Stimulated activated CD4-positive, alpha-beta T cell treated with anti-CD3 and anti-CD28 coated beads, Interleukin-4, amount 100 ng/mL, for 4 hours (primary cell): ENCODE data around the gene DGKQ.

Experiments
- DNase-seq, 2 experiments: peaks; one replicate each; pipeline ENCODE4 v3.0.0-alpha.2; 2020

The DGKQ gene, protein sequence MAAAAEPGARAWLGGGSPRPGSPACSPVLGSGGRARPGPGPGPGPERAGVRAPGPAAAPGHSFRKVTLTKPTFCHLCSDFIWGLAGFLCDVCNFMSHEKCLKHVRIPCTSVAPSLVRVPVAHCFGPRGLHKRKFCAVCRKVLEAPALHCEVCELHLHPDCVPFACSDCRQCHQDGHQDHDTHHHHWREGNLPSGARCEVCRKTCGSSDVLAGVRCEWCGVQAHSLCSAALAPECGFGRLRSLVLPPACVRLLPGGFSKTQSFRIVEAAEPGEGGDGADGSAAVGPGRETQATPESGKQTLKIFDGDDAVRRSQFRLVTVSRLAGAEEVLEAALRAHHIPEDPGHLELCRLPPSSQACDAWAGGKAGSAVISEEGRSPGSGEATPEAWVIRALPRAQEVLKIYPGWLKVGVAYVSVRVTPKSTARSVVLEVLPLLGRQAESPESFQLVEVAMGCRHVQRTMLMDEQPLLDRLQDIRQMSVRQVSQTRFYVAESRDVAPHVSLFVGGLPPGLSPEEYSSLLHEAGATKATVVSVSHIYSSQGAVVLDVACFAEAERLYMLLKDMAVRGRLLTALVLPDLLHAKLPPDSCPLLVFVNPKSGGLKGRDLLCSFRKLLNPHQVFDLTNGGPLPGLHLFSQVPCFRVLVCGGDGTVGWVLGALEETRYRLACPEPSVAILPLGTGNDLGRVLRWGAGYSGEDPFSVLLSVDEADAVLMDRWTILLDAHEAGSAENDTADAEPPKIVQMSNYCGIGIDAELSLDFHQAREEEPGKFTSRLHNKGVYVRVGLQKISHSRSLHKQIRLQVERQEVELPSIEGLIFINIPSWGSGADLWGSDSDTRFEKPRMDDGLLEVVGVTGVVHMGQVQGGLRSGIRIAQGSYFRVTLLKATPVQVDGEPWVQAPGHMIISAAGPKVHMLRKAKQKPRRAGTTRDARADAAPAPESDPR

GRCh38 chr4:973431-974397, at the start of gene DGKQ:
TSS of gene DGKQ (minus strand) at chr4:973569. CDS start at chr4:973482, 87 bp downstream.
- peak; percentile 85 to 90 for DNase-seq

GRCh38 chr4:1022739-1023066, 49.3 kb upstream of the DGKQ start:
- DNase-seq = no peak

DNA sequence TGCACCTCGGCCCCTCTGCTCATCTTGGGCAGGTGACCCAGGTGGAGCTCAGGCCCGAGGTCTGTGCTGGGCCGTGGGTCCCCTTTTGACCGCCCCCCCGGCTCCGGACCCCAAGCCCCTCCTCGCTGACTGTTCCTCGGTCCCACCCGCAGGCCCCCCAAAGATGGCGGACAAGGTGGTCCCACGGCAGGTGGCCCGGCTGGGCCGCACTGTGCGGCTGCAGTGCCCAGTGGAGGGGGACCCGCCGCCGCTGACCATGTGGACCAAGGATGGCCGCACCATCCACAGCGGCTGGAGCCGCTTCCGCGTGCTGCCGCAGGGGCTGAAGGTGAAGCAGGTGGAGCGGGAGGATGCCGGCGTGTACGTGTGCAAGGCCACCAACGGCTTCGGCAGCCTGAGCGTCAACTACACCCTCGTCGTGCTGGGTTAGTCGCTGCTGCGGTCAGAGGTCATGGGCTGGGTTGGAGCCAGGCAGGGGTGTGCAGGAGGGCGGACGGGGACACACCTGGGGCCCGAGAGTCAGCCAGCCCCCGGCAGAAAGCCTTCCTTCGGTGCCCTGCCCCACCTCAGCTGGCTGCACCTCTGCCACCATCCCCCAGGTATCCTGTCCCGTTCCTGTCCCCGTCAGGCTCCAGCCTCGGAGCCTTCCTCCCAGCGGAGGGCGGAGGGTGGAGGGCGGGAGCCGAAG, 48.8 kb upstream of the DGKQ start:
- no peak for DNase-seq

GRCh38 chr4:1021386-1022050, 48.1 kb upstream of the DGKQ start:
- DNase-seq = no peak

- DNase-seq = no peak
Measured at GRCh38 chr4:1019729-1020470, 46.5 kb upstream of the DGKQ start.

- no peak for DNase-seq
Measured at GRCh38 chr4:1019320-1019719, 46.0 kb upstream of the DGKQ start.

DNA sequence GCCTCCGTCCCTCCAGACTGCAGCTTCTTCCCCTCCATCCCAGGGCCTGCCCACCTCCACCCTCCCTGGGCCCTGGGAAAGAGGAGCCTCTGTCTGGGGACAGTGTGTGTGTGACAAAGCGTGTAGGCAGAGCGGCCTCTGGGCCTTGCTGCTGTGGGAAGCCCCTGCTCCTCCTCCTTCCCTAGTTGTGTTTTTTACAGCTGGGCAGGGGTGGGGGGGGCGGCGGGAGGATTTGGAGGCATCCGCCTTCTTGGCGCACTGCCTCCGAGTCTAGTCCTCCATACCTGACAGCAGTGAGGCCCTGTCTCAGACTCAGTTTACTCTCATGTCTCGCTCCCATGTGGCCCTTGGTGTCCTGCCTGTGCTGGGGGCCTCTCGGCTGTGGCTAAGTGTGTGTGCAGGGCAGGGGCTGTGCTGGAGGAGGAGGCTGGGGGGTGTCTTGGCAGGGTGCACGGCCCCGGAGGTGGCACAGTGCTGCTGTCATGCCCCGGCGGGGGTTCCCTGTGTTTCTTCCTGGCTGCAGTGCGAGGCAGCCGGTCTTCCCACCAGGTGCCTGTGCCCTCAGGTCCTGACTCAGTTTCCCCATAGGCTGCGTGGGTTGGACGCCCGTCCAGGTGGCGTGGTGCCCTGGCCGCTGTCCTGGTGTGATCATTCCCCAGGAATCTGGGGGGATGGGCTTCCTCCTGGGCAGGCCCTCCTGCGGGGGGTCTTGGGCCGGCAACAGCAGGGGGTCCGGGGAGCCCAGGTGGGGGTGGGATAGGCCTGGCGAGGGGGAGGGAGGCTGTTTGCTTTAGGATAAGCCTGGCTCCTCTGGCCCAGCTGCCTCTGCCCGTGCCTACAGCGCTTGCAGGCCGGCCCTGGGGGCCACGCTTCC, 45.0 kb upstream of the DGKQ start:
- no peak for DNase-seq

GRCh38 chr4:1017706-1018105, 44.3 kb upstream of the DGKQ start:
- no peak for DNase-seq

GRCh38 chr4:1017211-1017610, 43.8 kb upstream of the DGKQ start:
- no peak for DNase-seq

- no peak for DNase-seq
Measured at GRCh38 chr4:1015746-1016145, 42.4 kb upstream of the DGKQ start.

DNA sequence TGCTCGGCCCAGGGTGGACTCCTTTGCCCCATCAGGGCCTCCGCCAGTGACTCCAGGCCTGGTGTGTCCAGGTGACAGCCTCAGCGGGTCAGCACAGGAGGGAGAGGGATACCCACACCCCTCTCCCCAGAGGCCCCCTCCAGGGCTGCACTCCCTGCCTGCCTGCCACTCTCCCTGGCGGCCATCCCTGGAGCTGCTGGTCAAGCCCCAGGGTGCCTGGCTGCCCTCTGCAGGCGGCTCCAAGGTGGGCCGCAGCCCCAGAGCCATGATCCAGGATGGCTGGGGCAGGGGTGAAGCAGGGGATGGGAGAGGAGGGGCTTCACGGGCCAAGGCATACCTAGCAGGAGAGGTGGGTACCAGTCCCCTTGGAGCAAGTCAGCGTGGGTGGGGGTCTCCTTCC, 41.8 kb upstream of the DGKQ start:
- DNase-seq = no peak

DNA sequence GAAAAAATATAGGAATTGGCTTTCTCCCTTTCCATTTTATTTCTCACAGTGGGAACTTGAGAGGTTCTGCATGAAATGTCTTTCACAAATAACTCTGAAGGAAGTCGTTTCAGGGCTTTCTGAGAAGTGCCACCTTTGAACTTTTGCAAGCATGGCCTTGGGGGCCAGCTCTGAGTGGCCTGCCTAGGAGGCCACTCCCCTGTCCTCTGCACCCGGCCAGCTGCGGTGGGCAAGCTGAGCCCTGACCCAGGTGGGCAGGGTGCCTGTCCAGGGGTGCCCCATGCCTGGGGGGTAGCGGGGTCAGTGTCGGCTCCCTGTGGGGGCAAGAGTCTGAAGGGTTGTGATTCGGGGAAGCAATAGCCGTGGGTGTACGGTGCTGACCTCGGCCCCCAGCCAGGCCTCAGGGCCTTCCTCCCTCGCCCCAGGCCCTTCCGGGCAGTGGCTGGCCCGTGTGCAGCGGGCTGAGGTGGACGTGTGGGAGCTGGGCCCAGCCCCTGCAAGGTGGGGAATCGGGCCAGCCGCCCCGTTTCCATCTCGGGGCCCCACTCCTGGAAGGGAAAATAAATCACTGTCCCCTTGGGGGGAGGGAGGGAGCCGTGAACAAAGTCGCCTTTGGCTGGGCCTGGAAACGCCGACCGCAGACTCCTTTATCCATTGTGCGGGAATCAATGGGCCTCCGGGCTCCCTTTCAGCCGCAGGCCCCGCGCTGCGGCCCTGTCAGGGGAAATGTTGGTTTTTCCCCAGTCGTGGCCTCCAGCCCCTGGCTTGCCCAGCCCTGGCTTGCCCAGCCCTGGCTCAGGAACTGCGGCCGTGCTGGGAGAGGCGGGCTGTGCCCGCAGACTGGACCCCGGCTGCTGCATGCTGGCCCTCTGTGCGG, 41.2 kb upstream of the DGKQ start:
- no peak for DNase-seq

GRCh38 chr4:1013225-1014073, 40.1 kb upstream of the DGKQ start:
- no peak for DNase-seq

DNA sequence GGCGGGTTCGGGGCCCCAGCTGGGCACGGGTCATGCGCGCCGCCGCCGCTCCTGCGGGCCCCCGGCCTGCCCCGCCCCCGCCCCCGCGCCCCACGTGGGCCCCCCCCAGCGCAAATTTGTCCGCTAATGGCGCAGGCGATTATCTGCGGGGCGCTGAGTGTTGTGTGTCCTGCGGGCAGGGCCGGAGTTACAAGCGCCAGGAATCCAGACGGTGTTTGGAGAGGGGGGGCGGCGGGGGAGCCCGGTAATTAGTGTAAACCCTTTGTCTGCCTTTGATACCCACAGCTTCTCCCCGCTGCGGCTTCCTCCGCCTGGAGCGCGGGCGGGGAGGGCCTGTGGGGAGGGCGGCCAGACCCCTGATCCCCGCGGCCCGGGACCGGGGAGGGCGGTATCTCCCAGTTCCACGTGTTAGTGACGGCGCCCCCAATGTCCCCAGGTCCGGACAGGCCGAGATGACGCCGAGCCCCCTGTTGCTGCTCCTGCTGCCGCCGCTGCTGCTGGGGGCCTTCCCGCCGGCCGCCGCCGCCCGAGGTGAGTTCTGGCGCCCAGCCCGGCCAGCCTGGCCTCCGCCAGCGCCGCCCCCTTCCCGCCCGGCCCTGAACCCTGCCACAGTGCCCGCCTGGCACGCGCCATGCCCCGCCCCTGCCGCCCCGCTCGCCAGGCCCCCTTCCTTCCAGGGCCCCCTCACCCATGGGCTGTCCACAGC, 38.8 kb upstream of the DGKQ start:
- DNase-seq = peak; percentile 24 to 37

- no peak for DNase-seq
Measured at GRCh38 chr4:1011666-1012033, 38.3 kb upstream of the DGKQ start.

- peak; percentile 86 to 97 for DNase-seq
Measured at GRCh38 chr4:1011022-1011665, 37.8 kb upstream of the DGKQ start, which contains the start of gene FGFRL1. TSS of gene FGFRL1 (plus strand) at chr4:1011626. CDS start at chr4:1012486, 860 bp downstream.
